ENCODE measurements around the gene CPSF4.

CPSF4 gene

GRCh38 chr7:99408379-99409191, 30.2 kb upstream of the CPSF4 start, which contains the start of the genes BUD31 and PDAP1:
Gene BUD31 (plus strand): TSS chr7:99408969. CDS start chr7:99411093, 2,124 bp downstream.
Gene PDAP1 (minus strand): TSS chr7:99408597. CDS start chr7:99408548, 49 bp downstream.
- H3K4me1 ChIP-seq (ENCODE audit: control insufficient read depth, low read length), result peaks cover 33% of the 10 kb centered on the region
- H3K36me3 ChIP-seq (ENCODE audit: control insufficient read depth, low read length), result peaks cover 86% of the 10 kb centered on the region
- H3K79me2 ChIP-seq (ENCODE audit: control insufficient read depth, low read length), result peaks cover 93% of the 10 kb centered on the region
- H3K4me2 ChIP-seq (ENCODE audit: low read length), result peak within 1 kb of the TSS; percentile 85
- no peaks in the 10 kb centered on the region for H3K9me3 ChIP-seq (ENCODE audit: control insufficient read depth, insufficient read depth, low read length)
- peaks cover 32% of the 10 kb centered on the region; the same call in 1 of the 2 replicates for H4K20me1 ChIP-seq (ENCODE audit: control insufficient read depth, insufficient read depth, low read depth, low read length)
- H3F3A ChIP-seq (ENCODE audit: control insufficient read depth, insufficient read depth), result peaks cover 11% of the 10 kb centered on the region
- H3K9me2 ChIP-seq (replicated peaks; ENCODE audit: control insufficient read depth, low read length), result no peaks in the 10 kb centered on the region
- no peak for TF ChIP-seq EZH2phosphoT487 (IDR thresholded peaks at IDR 0.05; ENCODE audit: borderline replicate concordance, low read length)
- TF ChIP-seq, protein P1, sequence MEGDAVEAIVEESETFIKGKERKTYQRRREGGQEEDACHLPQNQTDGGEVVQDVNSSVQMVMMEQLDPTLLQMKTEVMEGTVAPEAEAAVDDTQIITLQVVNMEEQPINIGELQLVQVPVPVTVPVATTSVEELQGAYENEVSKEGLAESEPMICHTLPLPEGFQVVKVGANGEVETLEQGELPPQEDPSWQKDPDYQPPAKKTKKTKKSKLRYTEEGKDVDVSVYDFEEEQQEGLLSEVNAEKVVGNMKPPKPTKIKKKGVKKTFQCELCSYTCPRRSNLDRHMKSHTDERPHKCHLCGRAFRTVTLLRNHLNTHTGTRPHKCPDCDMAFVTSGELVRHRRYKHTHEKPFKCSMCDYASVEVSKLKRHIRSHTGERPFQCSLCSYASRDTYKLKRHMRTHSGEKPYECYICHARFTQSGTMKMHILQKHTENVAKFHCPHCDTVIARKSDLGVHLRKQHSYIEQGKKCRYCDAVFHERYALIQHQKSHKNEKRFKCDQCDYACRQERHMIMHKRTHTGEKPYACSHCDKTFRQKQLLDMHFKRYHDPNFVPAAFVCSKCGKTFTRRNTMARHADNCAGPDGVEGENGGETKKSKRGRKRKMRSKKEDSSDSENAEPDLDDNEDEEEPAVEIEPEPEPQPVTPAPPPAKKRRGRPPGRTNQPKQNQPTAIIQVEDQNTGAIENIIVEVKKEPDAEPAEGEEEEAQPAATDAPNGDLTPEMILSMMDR (IDR thresholded peaks at IDR 0.05; ENCODE audit: low read depth, low read length, poor library complexity, severe bottlenecking), result no peak
- H3K4me3 ChIP-seq (ENCODE audit: low read length), result peak within 1 kb of the TSS; percentile 83
- peak within 1 kb of the TSS; percentile 76 for H3K27ac ChIP-seq (ENCODE audit: low read depth, low read length)
- H3K27me3 ChIP-seq (ENCODE audit: control insufficient read depth, low read length), result no peaks in the 10 kb centered on the region

GRCh38 chr7:99409192-99409572, 29.6 kb upstream of the CPSF4 start:
- peaks cover 32% of the 10 kb centered on the region; the same call in 1 of the 2 replicates for H4K20me1 ChIP-seq (ENCODE audit: control insufficient read depth, insufficient read depth, low read depth, low read length)

DNA sequence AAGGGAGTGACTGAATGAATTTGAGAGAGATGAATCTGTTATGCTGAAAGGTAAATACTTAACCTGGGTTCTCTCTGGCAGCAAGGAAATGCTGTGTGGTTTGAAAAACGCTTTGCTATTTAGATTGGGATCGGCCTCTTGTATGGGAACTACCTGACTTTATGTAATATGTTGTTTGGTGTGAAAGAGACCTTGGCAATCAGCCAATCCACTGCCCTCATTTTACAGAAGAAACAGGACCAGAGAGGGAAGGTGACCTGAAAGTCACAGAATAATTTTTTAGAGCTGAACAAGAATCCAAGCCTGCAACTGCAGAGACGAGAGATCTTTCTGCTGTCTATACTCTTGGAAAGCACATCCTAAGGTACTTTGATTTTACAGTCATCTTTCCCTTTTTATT, 28.9 kb upstream of the CPSF4 start:
- Histone ChIP-seq H3K4me1 (ENCODE audit: control insufficient read depth, low read length) (peaks cover 33% of the 10 kb centered on the region), H3K27me3 (ENCODE audit: control insufficient read depth, low read length) (no peaks in the 10 kb centered on the region), H3K36me3 (ENCODE audit: control insufficient read depth, low read length) (peaks cover 84% of the 10 kb centered on the region), H3K4me3 (ENCODE audit: low read length) (peak overlapping the region; percentile 83), H3K9me3 (ENCODE audit: control insufficient read depth, insufficient read depth, low read length) (no peaks in the 10 kb centered on the region), H3K4me2 (ENCODE audit: low read length) (peak overlapping the region; percentile 85), H3F3A (ENCODE audit: control insufficient read depth, insufficient read depth) (peaks cover 11% of the 10 kb centered on the region), H3K79me2 (ENCODE audit: control insufficient read depth, low read length) (peaks cover 84% of the 10 kb centered on the region), H4K20me1 (ENCODE audit: control insufficient read depth, insufficient read depth, low read depth, low read length) (peaks cover 32% of the 10 kb centered on the region; the same call in 1 of the 2 replicates), H3K27ac (ENCODE audit: low read depth, low read length) (no peak overlapping the region), H3K9me2 (replicated peaks; ENCODE audit: control insufficient read depth, low read length) (no peaks in the 10 kb centered on the region)
- TF ChIP-seq EZH2phosphoT487 (IDR thresholded peaks at IDR 0.05; ENCODE audit: borderline replicate concordance, low read length), result no peak
- TF ChIP-seq, protein P1 (IDR thresholded peaks at IDR 0.05; ENCODE audit: low read depth, low read length, poor library complexity, severe bottlenecking), result no peak

More at GRCh38 chr7:99409192-99409572, 29.6 kb upstream of the CPSF4 start:
- Histone ChIP-seq H3K27ac (ENCODE audit: low read depth, low read length) (peak overlapping the region; percentile 76), H3K4me2 (ENCODE audit: low read length) (peak overlapping the region; percentile 85), H3K79me2 (ENCODE audit: control insufficient read depth, low read length) (peaks cover 87% of the 10 kb centered on the region), H3K9me3 (ENCODE audit: control insufficient read depth, insufficient read depth, low read length) (no peaks in the 10 kb centered on the region), H3K4me3 (ENCODE audit: low read length) (peak overlapping the region; percentile 83), H3K27me3 (ENCODE audit: control insufficient read depth, low read length) (no peaks in the 10 kb centered on the region), H3K36me3 (ENCODE audit: control insufficient read depth, low read length) (peaks cover 84% of the 10 kb centered on the region), H3F3A (ENCODE audit: control insufficient read depth, insufficient read depth) (peaks cover 11% of the 10 kb centered on the region), H3K9me2 (replicated peaks; ENCODE audit: control insufficient read depth, low read length) (no peaks in the 10 kb centered on the region), H3K4me1 (ENCODE audit: control insufficient read depth, low read length) (peaks cover 33% of the 10 kb centered on the region)
- no peak for TF ChIP-seq EZH2phosphoT487 (IDR thresholded peaks at IDR 0.05; ENCODE audit: borderline replicate concordance, low read length)

DNA sequence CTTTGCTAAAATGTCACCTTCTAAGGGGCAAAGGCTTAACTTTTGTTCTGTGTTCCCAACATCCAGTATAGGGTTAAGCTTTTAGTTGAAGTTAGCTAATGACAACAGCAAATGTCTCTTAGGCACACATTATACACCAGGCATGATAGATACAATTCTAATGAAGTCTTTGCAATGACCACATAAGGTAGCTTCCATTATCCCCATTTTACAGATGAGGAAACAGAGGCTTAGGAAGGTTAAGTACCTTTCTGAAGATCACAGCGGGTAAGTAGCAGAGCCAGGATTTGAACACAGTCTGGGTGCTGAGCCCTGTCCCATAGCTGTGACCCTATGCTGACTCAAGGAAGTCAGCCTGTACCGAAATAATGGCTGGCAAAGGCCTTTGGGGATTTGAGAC, 28.1 kb upstream of the CPSF4 start:
- peaks cover 11% of the 10 kb centered on the region for H3F3A ChIP-seq (ENCODE audit: control insufficient read depth, insufficient read depth)
- H3K79me2 ChIP-seq (ENCODE audit: control insufficient read depth, low read length), result peaks cover 78% of the 10 kb centered on the region
- no peaks in the 10 kb centered on the region for H3K27me3 ChIP-seq (ENCODE audit: control insufficient read depth, low read length)
- TF ChIP-seq EZH2phosphoT487 (IDR thresholded peaks at IDR 0.05; ENCODE audit: borderline replicate concordance, low read length), result no peak
- TF ChIP-seq, protein P1 (IDR thresholded peaks at IDR 0.05; ENCODE audit: low read depth, low read length, poor library complexity, severe bottlenecking), result no peak
- no peaks in the 10 kb centered on the region for H3K9me2 ChIP-seq (replicated peaks; ENCODE audit: control insufficient read depth, low read length)
- H3K36me3 ChIP-seq (ENCODE audit: control insufficient read depth, low read length), result peaks cover 84% of the 10 kb centered on the region
- peak overlapping the region; percentile 83 for H3K4me3 ChIP-seq (ENCODE audit: low read length)
- H3K9me3 ChIP-seq (ENCODE audit: control insufficient read depth, insufficient read depth, low read length), result no peaks in the 10 kb centered on the region
- no peak overlapping the region for H3K27ac ChIP-seq (ENCODE audit: low read depth, low read length)
- H3K4me2 ChIP-seq (ENCODE audit: low read length), result peak overlapping the region; percentile 85
- H4K20me1 ChIP-seq (ENCODE audit: control insufficient read depth, insufficient read depth, low read depth, low read length), result peaks cover 30% of the 10 kb centered on the region; the same call in 1 of the 2 replicates
- peaks cover 33% of the 10 kb centered on the region for H3K4me1 ChIP-seq (ENCODE audit: control insufficient read depth, low read length)

All from DOHH2 (cell line).